GM21723 (cell line): ENCODE measurements around the gene CYP3A5.
"Not testable (repeated sequence)": the region's sequence is repeated elsewhere in the genome, so short reads cannot be mapped to it uniquely, and the experiment has no call there.

Experiments
- ATAC-seq: cut with Tn5 transposase; IDR thresholded peaks from one replicate; pipeline ENCODE4 v1.9.1; 2021; ENCODE audit warnings: mild to moderate bottlenecking, moderate library complexity; ENCODE audit not compliant: unreplicated experiment

CYP3A5 gene

GRCh38 chr7:99643464-99643863 is 36.3 kb downstream of the CYP3A5 start:
- ATAC-seq, result no peak

GRCh38 chr7:99642027-99642426 is 37.8 kb downstream of the CYP3A5 start:
- no peak for ATAC-seq

- ATAC-seq, result no peak
These were observed 40.5 kb downstream of the CYP3A5 start for GRCh38 chr7:99639267-99639666.

GRCh38 chr7:99638731-99639130 is 41.1 kb downstream of the CYP3A5 start:
- ATAC-seq, result no peak

GRCh38 chr7:99637414-99637813 is 42.4 kb downstream of the CYP3A5 start:
- ATAC-seq, result not testable (repeated sequence)

GRCh38 chr7:99631295-99632109 is 48.3 kb downstream of the CYP3A5 start:
- no peak for ATAC-seq

GRCh38 chr7:99629643-99630042 is 50.2 kb downstream of the CYP3A5 start:
- ATAC-seq, result no peak

- no peak for ATAC-seq
These were observed 51.0 kb downstream of the CYP3A5 start for GRCh38 chr7:99628471-99629465.

GRCh38 chr7:99627513-99627912 is 52.3 kb downstream of the CYP3A5 start:
- no peak for ATAC-seq

- ATAC-seq, result no peak
These were observed 53.1 kb downstream of the CYP3A5 start for GRCh38 chr7:99626661-99627060.

GRCh38 chr7:99625961-99626360 is 53.8 kb downstream of the CYP3A5 start:
- ATAC-seq, result no peak

GRCh38 chr7:99625321-99625720 is 54.5 kb downstream of the CYP3A5 start:
- no peak for ATAC-seq

GRCh38 chr7:99624484-99624883 is 55.3 kb downstream of the CYP3A5 start:
- ATAC-seq, result no peak

GRCh38 chr7:99623702-99624447 is 55.9 kb downstream of the CYP3A5 start:
- ATAC-seq, result no peak

GRCh38 chr7:99623091-99623693 is 56.6 kb downstream of the CYP3A5 start:
- ATAC-seq, result no peak

GRCh38 chr7:99622596-99622995 is 57.2 kb downstream of the CYP3A5 start:
- ATAC-seq, result no peak

- no peak for ATAC-seq
These were observed 58.5 kb downstream of the CYP3A5 start for GRCh38 chr7:99621271-99621670.

GRCh38 chr7:99619571-99620130 is 60.1 kb downstream of the CYP3A5 start:
- no peak for ATAC-seq

- no peak for ATAC-seq
These were observed 61.1 kb downstream of the CYP3A5 start for GRCh38 chr7:99618726-99619125.

GRCh38 chr7:99617192-99617781 is 62.5 kb downstream of the CYP3A5 start:
- no peak for ATAC-seq
